ENCODE measurements around the gene ADAT1.

Gene ADAT1

GRCh38 chr16:75644240-75645012 is 21.3 kb upstream of the ADAT1 start:
- no peak for TF ChIP-seq TAF1 (IDR thresholded peaks at IDR 0.05; ENCODE audit: borderline replicate concordance, low read depth, low read length)
- no peak for TF ChIP-seq POLR2A (IDR thresholded peaks at IDR 0.05; ENCODE audit: low read depth, low read length)
- no peak for TF ChIP-seq POLR2AphosphoS5 (IDR thresholded peaks at IDR 0.05; ENCODE audit: low read depth, low read length)
- FAIRE-seq (no peak), DNase-seq (ENCODE audit: insufficient read length) (no peak)

DNA sequence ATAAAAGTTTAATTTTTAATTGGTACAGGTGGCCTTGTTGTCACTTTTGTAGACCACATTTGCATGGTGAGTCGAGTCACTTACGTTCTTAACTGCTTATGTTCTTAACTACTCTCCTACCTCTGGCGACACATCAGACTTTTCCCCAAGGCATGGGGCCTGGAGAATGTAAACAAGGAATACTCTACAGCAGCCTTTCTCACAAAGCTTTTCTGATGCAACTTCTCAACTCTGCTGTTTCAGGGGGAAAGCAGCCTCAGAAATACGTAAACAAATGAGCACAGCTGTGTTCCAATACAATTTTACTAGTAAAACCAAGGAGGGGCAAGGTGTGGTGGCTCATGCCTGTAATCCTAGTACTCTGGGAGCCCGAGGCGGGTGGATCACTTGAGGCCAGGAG is 17.5 kb upstream of the ADAT1 start:
- no peak for FAIRE-seq
- DNase-seq (ENCODE audit: insufficient read length), result no peak
- TF ChIP-seq POLR2A (IDR thresholded peaks at IDR 0.05; ENCODE audit: low read depth, low read length) (no peak), POLR2AphosphoS5 (IDR thresholded peaks at IDR 0.05; ENCODE audit: low read depth, low read length) (no peak), TAF1 (IDR thresholded peaks at IDR 0.05; ENCODE audit: borderline replicate concordance, low read depth, low read length) (no peak)

DNA sequence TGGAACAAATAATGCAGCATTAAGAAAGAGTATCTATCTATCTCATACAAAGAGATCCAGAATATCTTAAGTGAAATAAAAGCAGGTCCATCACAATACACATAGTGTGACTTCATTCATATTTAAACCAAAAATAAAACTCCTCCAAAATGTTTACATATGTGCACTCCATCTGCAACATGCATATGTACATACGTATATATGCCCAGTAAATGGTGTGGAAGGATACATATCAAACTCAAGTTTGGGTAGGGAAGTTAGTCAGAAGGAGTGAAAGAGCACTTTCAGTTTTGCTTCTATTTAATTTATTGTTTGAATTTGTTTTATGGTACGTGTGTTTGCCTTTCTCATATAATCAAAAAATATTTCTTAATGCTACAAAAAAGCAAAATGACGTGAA is 12.0 kb upstream of the ADAT1 start:
- FAIRE-seq (no peak), DNase-seq (ENCODE audit: insufficient read length) (no peak)
- no peak for TF ChIP-seq POLR2A (IDR thresholded peaks at IDR 0.05; ENCODE audit: low read depth, low read length)
- TF ChIP-seq POLR2AphosphoS5 (IDR thresholded peaks at IDR 0.05; ENCODE audit: low read depth, low read length), result no peak
- TF ChIP-seq TAF1 (IDR thresholded peaks at IDR 0.05; ENCODE audit: borderline replicate concordance, low read depth, low read length), result no peak

- no peak for TF ChIP-seq POLR2A (IDR thresholded peaks at IDR 0.05; ENCODE audit: low read depth, low read length)
- no peak for TF ChIP-seq POLR2AphosphoS5 (IDR thresholded peaks at IDR 0.05; ENCODE audit: low read depth, low read length)
- no peak for TF ChIP-seq TAF1 (IDR thresholded peaks at IDR 0.05; ENCODE audit: borderline replicate concordance, low read depth, low read length)
- no peak for DNase-seq (ENCODE audit: insufficient read length)
These were observed 9.8 kb upstream of the ADAT1 start for GRCh38 chr16:75632857-75633256.

GRCh38 chr16:75630052-75630451 is 7.0 kb upstream of the ADAT1 start:
- DNase-seq (ENCODE audit: insufficient read length) (no peak), FAIRE-seq (no peak)
- TF ChIP-seq POLR2A (IDR thresholded peaks at IDR 0.05; ENCODE audit: low read depth, low read length), result no peak
- TF ChIP-seq POLR2AphosphoS5 (IDR thresholded peaks at IDR 0.05; ENCODE audit: low read depth, low read length), result no peak
- TF ChIP-seq TAF1 (IDR thresholded peaks at IDR 0.05; ENCODE audit: borderline replicate concordance, low read depth, low read length), result no peak

More at GRCh38 chr16:75632857-75633256, 9.8 kb upstream of the ADAT1 start:
- FAIRE-seq, result no peak

GRCh38 chr16:75629132-75629531 is 6.1 kb upstream of the ADAT1 start:
- TF ChIP-seq TAF1 (IDR thresholded peaks at IDR 0.05; ENCODE audit: borderline replicate concordance, low read depth, low read length), result no peak
- no peak for TF ChIP-seq POLR2A (IDR thresholded peaks at IDR 0.05; ENCODE audit: low read depth, low read length)
- no peak for TF ChIP-seq POLR2AphosphoS5 (IDR thresholded peaks at IDR 0.05; ENCODE audit: low read depth, low read length)
- FAIRE-seq (no peak), DNase-seq (ENCODE audit: insufficient read length) (no peak)

- DNase-seq (ENCODE audit: insufficient read length), result no peak
- FAIRE-seq, result no peak
- TF ChIP-seq TAF1 (IDR thresholded peaks at IDR 0.05; ENCODE audit: borderline replicate concordance, low read depth, low read length) (no peak), POLR2A (IDR thresholded peaks at IDR 0.05; ENCODE audit: low read depth, low read length) (no peak), POLR2AphosphoS5 (IDR thresholded peaks at IDR 0.05; ENCODE audit: low read depth, low read length) (no peak)
These were observed 5.3 kb upstream of the ADAT1 start for GRCh38 chr16:75628351-75628750.

DNA sequence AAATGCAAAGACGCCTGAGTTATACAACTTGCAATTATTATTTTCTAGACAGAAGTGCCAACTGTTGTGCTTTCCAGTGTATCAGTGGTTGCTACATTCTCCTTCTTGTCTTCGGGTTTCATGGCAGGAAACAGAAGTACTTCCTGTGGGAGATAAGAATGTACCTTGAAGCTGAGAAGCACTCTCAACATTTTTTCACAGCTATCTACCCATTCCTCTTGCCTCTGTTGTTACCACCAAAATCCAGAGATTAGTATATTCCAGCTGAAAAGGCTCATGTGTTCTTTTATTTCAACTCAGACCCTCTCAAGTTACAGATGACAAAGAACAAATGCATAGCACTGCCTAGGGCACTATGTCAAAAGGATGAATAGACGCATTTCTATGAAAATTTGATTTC is 4.8 kb upstream of the ADAT1 start:
- no peak for TF ChIP-seq POLR2A (IDR thresholded peaks at IDR 0.05; ENCODE audit: low read depth, low read length)
- no peak for TF ChIP-seq POLR2AphosphoS5 (IDR thresholded peaks at IDR 0.05; ENCODE audit: low read depth, low read length)
- no peak for TF ChIP-seq TAF1 (IDR thresholded peaks at IDR 0.05; ENCODE audit: borderline replicate concordance, low read depth, low read length)
- DNase-seq (ENCODE audit: insufficient read length) (no peak), FAIRE-seq (no peak)

DNA sequence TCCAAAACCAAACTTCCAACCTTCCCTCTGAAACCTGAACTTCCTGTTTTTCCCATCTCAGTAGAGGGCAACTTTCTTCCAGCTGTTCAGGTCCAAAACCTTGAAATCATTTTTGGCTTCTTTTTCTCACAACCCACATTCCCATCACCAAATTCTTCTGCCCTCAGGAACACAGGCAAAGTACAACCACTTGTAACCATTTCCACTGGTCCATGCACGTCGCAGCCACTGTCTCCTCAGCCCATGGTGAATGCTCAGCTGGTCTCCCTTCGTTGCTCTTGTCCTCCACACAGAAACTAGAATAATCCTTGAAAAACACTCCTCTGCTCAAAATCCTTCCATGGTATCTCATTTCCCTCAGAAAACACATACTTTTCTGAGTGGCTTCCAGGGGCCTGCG is 3.7 kb upstream of the ADAT1 start:
- TF ChIP-seq POLR2A (IDR thresholded peaks at IDR 0.05; ENCODE audit: low read depth, low read length) (no peak), POLR2AphosphoS5 (IDR thresholded peaks at IDR 0.05; ENCODE audit: low read depth, low read length) (peak; percentile 45; the same call in 1 of the 2 replicates)

DNA sequence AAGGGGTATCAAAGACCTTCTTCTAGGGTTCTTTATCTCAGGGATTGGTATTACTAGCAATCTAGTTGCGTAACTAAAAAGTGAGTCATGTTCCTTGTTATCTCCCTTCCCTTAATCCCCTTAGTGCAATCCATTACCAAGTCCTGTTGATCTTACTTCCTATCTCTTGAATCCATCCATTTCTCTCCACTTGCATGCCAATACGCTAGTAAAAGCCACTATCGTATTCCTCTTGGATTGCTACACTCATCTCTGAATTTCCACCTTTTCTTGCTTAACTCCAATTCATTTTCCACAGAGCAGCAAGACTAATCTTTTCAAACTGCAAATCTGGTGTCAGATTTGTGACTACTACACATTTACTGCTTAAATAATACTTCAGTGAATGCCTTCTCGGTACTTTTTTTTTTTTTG is 1.8 kb upstream of the ADAT1 start:
- TF ChIP-seq POLR2AphosphoS5 (IDR thresholded peaks at IDR 0.05; ENCODE audit: low read depth, low read length) (no peak), TAF1 (IDR thresholded peaks at IDR 0.05; ENCODE audit: borderline replicate concordance, low read depth, low read length) (no peak), POLR2A (IDR thresholded peaks at IDR 0.05; ENCODE audit: low read depth, low read length) (no peak)
- FAIRE-seq (no peak), DNase-seq (ENCODE audit: insufficient read length) (no peak)

More for the DNA sequence above, 3.7 kb upstream of the ADAT1 start:
- DNase-seq (ENCODE audit: insufficient read length), result no peak
- no peak for FAIRE-seq

DNA sequence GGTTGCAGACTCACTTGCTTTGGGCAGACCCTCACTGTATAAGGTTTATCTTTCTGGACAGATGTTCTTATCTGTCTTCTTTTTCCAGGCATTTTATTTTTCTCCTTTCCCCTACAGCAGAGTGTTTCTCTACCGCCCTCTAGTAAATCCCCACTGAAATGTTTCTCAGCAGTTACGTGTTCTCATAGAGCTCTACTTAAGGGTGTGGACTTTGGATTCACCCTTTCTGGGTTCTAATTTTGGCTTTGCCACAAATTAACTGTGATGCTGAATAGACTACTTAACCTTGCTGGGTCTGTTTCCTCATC is 2.0 kb downstream of the ADAT1 start:
- DNase-seq (ENCODE audit: insufficient read length) (no peak), FAIRE-seq (no peak)
- TF ChIP-seq POLR2A (IDR thresholded peaks at IDR 0.05; ENCODE audit: low read depth, low read length) (no peak), POLR2AphosphoS5 (IDR thresholded peaks at IDR 0.05; ENCODE audit: low read depth, low read length) (no peak), TAF1 (IDR thresholded peaks at IDR 0.05; ENCODE audit: borderline replicate concordance, low read depth, low read length) (no peak)

GRCh38 chr16:75620326-75621169 is 2.5 kb downstream of the ADAT1 start:
- no peak; the same call in 1 of the 2 replicates for TF ChIP-seq POLR2AphosphoS5 (IDR thresholded peaks at IDR 0.05; ENCODE audit: low read depth, low read length)
- no peak for TF ChIP-seq POLR2A (IDR thresholded peaks at IDR 0.05; ENCODE audit: low read depth, low read length)
- TF ChIP-seq TAF1 (IDR thresholded peaks at IDR 0.05; ENCODE audit: borderline replicate concordance, low read depth, low read length), result no peak
- DNase-seq (ENCODE audit: insufficient read length), result no peak
- no peak for FAIRE-seq

Data from GM12892 (cell line).